Transverse colon (tissue), 4 donors: ENCODE results near the gene STRA6. TPM values are rescaled to one million over a fixed set of nuclear protein-coding genes. Genes with fewer than 3 reads are reported as not detected.

Source experiments
- DNase-seq: peaks from one replicate; pipeline ENCODE4 v3.0.0-alpha.2; 2019
- H3K27ac ChIP-seq, 4 donors: fragments of 200-600 bp; sonication (generic); 2 replicates each; pipeline ENCODE4 v1.5.1; 2016 to 2018; ENCODE audit warnings: inconsistent platforms in 4 of 4
- H3K27me3 ChIP-seq: fragments of 200-600 bp; sonication (generic); 2 replicates; pipeline ENCODE4 v1.5.1; 2017; ENCODE audit warnings: inconsistent platforms
- H3K36me3 ChIP-seq, 4 donors: fragments of 200-600 bp; sonication (generic); 2 replicates each; pipeline ENCODE4 v1.5.1; 2017 to 2019; ENCODE audit warnings: inconsistent platforms in 4 of 4
- H3K4me1 ChIP-seq, 4 donors: fragments of 200-600 bp; sonication (generic); 2 replicates each; pipeline ENCODE4 v1.5.1; 2017 to 2020; ENCODE audit warnings: inconsistent platforms in 4 of 4
- H3K4me3 ChIP-seq, 4 donors: fragments of 200-600 bp; sonication (generic); 1 replicate in 1 of 4; 2 replicates in 3 of 4; pipeline versions ENCODE4 v1.5.1 to v1.6.1; 2017 to 2019; ENCODE audit warnings: inconsistent platforms in 4 of 4
- H3K9me3 ChIP-seq, 2 donors: fragments of 200-600 bp; sonication (generic); 2 replicates each; pipeline ENCODE4 v1.5.1; 2017 to 2019; ENCODE audit warnings: inconsistent platforms in 2 of 2
- CTCF ChIP-seq, 5 experiments: fragments of 200-600 bp in 3 of 5; fragments of 450-650 bp in 2 of 5; sonication (generic) in 3 of 5; IDR thresholded peaks; 1 replicate in 2 of 5; 2 replicates in 3 of 5; pipeline ENCODE4 v1.5.1; 2016 to 2017; ENCODE audit warnings: antibody characterized with exemption in 5 of 5, inconsistent platforms in 3 of 5, mild to moderate bottlenecking in 2 of 5, moderate library complexity in 1 of 5
- EP300 ChIP-seq: sonication (generic); formaldehyde crosslinking; IDR thresholded peaks from one replicate; pipeline ENCODE4 v1.6.1; 2017; ENCODE audit warnings: antibody characterized with exemption, low read depth
- POLR2A ChIP-seq: fragments of 450-650 bp; IDR thresholded peaks from one replicate; pipeline ENCODE4 v1.6.1; 2016; ENCODE audit warnings: antibody characterized with exemption, mild to moderate bottlenecking, moderate library complexity
- POLR2AphosphoS5 ChIP-seq, 3 donors: sonication (generic); formaldehyde crosslinking; IDR thresholded peaks; one replicate each; pipeline ENCODE4 v1.6.1; 2016; ENCODE audit warnings: antibody characterized with exemption in 3 of 3
- WGBS, 2 donors: methylation state at CpG; one replicate each; pipeline ENCODE4 v1.1.5; 2018; ENCODE audit warnings: low coverage in 1 of 2; 5-methylcytosine and 5-hydroxymethylcytosine counted together
- in situ Hi-C, 4 donors: fragments of 200-750 bp; cut with MboI; loops; one replicate each; pipeline versions ENCODE4 v1.15.0 to v1.15.1; 2017; ENCODE audit warnings: low sequenced_read_pairs in 3 of 4, low pct_ligation_motif_present in 1 of 4, low pct_unique_long_range_greater_than_20kb in 1 of 4
- intact Hi-C: fragments of 100-400 bp; cut with DNase I; formaldehyde crosslinking; loops from one replicate; pipeline ENCODE4 v1.15.1; 2023; ENCODE audit warnings: low total_unique reads
- total RNA-seq, 4 donors: library from RNA; depleted of rRNA; stranded (reverse); fragments of >200 nt; gene quantifications; one replicate each; pipeline ENCODE4 v1.1.0, GENCODE V29; 2016

STRA6 gene
- total RNA-seq, 4 donors from 2014 or later, result not detected

GRCh38 chr15:74136540-74136813 lies 66.1 kb downstream of the STRA6 start:
- no peak for TF ChIP-seq POLR2AphosphoS5 (IDR thresholded peaks at IDR 0.05)
- no peak for TF ChIP-seq CTCF (IDR thresholded peaks at IDR 0.05)
- TF ChIP-seq EP300, result no peak
- no peak for TF ChIP-seq POLR2A
- H3K4me1 ChIP-seq, result peaks cover 5 to 28% (median 16%) of the 10 kb centered on the region in 4 donors
- H3K27ac ChIP-seq, result peak overlapping the region; percentile 42 to 80 (median 52)
- in situ Hi-C loops, result loop anchor here in 1 of 4 donors (25.0 kb wide), 1 partner anchor 176 kb away; no protein-coding TSS in a partner anchor
- no peaks in the 10 kb centered on the region for H3K9me3 ChIP-seq
- WGBS, 2 donors, result 6% methylated on average over 18 of the region's 26 CpGs; no CpG with 5 or more reads in 1 of the 2 donors
- no peak for DNase-seq
- H3K36me3 ChIP-seq, result no peaks in the 10 kb centered on the region
- peak overlapping the region; percentile 18 to 51 (median 30) for H3K4me3 ChIP-seq
- peaks cover 95% of the 10 kb centered on the region for H3K27me3 ChIP-seq
- intact Hi-C loops, result no loop called here

GRCh38 chr15:74135041-74135565 lies 67.5 kb downstream of the STRA6 start:
- peaks cover 5 to 34% (median 16%) of the 10 kb centered on the region in 4 donors for H3K4me1 ChIP-seq
- no peak overlapping the region for H3K4me3 ChIP-seq
- peaks cover 96% of the 10 kb centered on the region for H3K27me3 ChIP-seq
- intact Hi-C loops (no loop called here), in situ Hi-C loops (loop anchor here in 1 of 4 donors (25.0 kb wide), 1 partner anchor 177 kb away; no protein-coding TSS in a partner anchor)
- no peak overlapping the region for H3K27ac ChIP-seq
- no peaks in the 10 kb centered on the region for H3K36me3 ChIP-seq
- WGBS, 2 donors, result 0 to 36% methylated on average over 1 to 27 of the region's 27 CpGs
- H3K9me3 ChIP-seq, result no peaks in the 10 kb centered on the region
- DNase-seq, result no peak
- TF ChIP-seq POLR2AphosphoS5 (IDR thresholded peaks at IDR 0.05) (no peak), POLR2A (no peak), CTCF (IDR thresholded peaks at IDR 0.05) (no peak), EP300 (no peak)

GRCh38 chr15:74134387-74135027 lies 68.1 kb downstream of the STRA6 start:
- 17% methylated on average over 44 of the region's 53 CpGs; no CpG with 5 or more reads in 1 of the 2 donors for WGBS, 2 donors
- Histone ChIP-seq H3K9me3 (no peaks in the 10 kb centered on the region), H3K36me3 (no peaks in the 10 kb centered on the region), H3K27me3 (peaks cover 99% of the 10 kb centered on the region), H3K27ac (no peak overlapping the region), H3K4me3 (no peak overlapping the region), H3K4me1 (peaks cover 5 to 38% (median 18%) of the 10 kb centered on the region in 4 donors)
- DNase-seq, result peak; percentile 38
- TF ChIP-seq CTCF (IDR thresholded peaks at IDR 0.05) (peak; percentile 21 to 41 (median 28)), POLR2AphosphoS5 (IDR thresholded peaks at IDR 0.05) (no peak), POLR2A (no peak)
- intact Hi-C loops (no loop called here), in situ Hi-C loops (loop anchor here in 1 of 4 donors (25.0 kb wide), 1 partner anchor 178 kb away; no protein-coding TSS in a partner anchor)

- Histone ChIP-seq H3K27me3 (peaks cover 99% of the 10 kb centered on the region), H3K4me3 (no peak overlapping the region), H3K27ac (no peak overlapping the region), H3K4me1 (peaks cover 5 to 38% (median 18%) of the 10 kb centered on the region in 4 donors), H3K9me3 (no peaks in the 10 kb centered on the region), H3K36me3 (no peaks in the 10 kb centered on the region)
- no peak for TF ChIP-seq POLR2AphosphoS5 (IDR thresholded peaks at IDR 0.05)
- TF ChIP-seq CTCF (IDR thresholded peaks at IDR 0.05), result no peak
- TF ChIP-seq EP300, result no peak
- TF ChIP-seq POLR2A, result no peak
- in situ Hi-C loops, result loop anchor here in 1 of 4 donors (25.0 kb wide), 1 partner anchor 178 kb away; no protein-coding TSS in a partner anchor
- WGBS, 2 donors, result 28% methylated on average over 47 of the region's 71 CpGs; no CpG with 5 or more reads in 1 of the 2 donors
- intact Hi-C loops, result no loop called here
- DNase-seq, result no peak
Observed at GRCh38 chr15:74133694-74134386, 68.7 kb downstream of the STRA6 start.
